Purkinje cell (primary cell): ENCODE data around the gene ZNF85. TPM values are rescaled to one million over a fixed set of nuclear protein-coding genes. Genes with fewer than 3 reads are reported as not detected.

Experiments used
- polyA plus RNA-seq: library from polyadenylated mRNA; unstranded; fragments of >200 nt; fragmentation: Nextera tagmentation; gene quantifications from 2 replicates; pipeline ENCODE4 v1.2.1, GENCODE V29; 2014

Gene ZNF85
- 6.6 and 7.5 TPM in 2 replicates for polyA plus RNA-seq

DNA sequence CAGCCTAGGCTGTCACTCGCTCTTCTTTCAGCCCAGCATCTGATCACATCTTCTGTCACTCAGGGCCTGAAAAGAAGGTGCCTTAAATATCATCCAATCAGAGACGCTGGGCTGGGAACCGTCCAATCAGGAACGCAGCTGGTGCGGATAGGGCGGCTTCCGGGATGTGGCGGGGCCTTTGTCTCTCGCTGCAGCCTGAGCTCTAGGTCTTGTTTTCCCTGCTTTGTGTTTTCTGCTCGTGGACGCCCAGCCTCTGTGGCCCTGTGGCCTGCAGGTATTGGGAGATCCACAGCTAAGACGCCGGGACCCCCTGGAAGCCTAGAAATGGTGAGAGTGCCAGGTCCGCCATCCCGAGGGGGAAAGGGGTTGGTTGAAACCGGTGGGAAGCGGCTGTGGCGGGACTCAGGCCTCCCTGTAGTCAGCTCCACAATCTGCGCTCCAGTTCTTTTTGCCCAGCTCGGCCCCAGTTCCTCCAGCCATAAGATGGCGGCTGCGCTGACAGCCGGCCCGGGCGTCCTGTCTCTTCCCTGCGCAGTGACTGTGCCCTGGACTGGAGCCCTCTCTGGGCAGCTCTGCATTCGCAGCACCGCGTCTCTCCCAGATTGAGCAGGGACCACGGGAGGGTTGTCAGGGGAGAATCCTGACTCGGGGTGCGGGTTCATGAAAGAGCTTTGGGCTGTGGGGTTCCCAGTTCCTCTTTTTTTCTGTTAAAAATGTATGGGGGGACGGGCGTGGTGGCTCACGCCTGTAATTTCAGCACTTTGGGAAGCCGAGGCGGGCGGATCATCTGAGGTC, at the start of gene ZNF85:
TSS of gene ZNF85 (plus strand) at position 175 of the 795 bp plus-strand sequence. CDS start at position 325, 150 bp downstream.

Other genes with a start within 250 kb of the ZNF85 start
- 2.1 and 2.8 TPM in 2 replicates for gene ZNF66, start 146.9 kb upstream of the ZNF85 start, polyA plus RNA-seq
- 12.5 and 17.3 TPM in 2 replicates for gene ZNF430, start 97.4 kb downstream of the ZNF85 start, polyA plus RNA-seq
- 14.6 and 25.1 TPM in 2 replicates for gene ZNF714, start 159.0 kb downstream of the ZNF85 start, polyA plus RNA-seq
- gene ZNF431, start 218.8 kb downstream of the ZNF85 start, polyA plus RNA-seq: 4.5 and 5.4 TPM in 2 replicates